HAP-1 (cell line): ENCODE results near the gene TDRD9.

Experiments
- DNase-seq, 2 experiments: peaks; one replicate each; pipeline ENCODE4 v3.0.0-alpha.2; 2016 to 2020; ENCODE audit warnings: low spot score in 2 of 2
- H3K27me3 ChIP-seq: fragments of 250-450 bp; sonication (Bioruptor Pico); 2 replicates; pipeline ENCODE4 v1.5.1; 2020; ENCODE audit warnings: low read depth, mild to moderate bottlenecking, moderate library complexity
- H3K36me3 ChIP-seq: fragments of 250-450 bp; sonication (Bioruptor Pico); replicated peaks from 2 replicates; pipeline ENCODE4 v1.5.1; 2020; ENCODE audit warnings: mild to moderate bottlenecking
- H3K4me1 ChIP-seq: fragments of 250-450 bp; sonication (Bioruptor Pico); 2 replicates; pipeline ENCODE4 v1.5.1; 2020; ENCODE audit warnings: mild to moderate bottlenecking
- H3K4me3 ChIP-seq: fragments of 250-450 bp; sonication (Bioruptor Pico); 2 replicates; pipeline ENCODE4 v1.5.1; 2020; ENCODE audit warnings: mild to moderate bottlenecking, moderate library complexity
- H3K9me3 ChIP-seq: fragments of 250-450 bp; sonication (Bioruptor Pico); 2 replicates; pipeline ENCODE4 v1.5.1; 2020; ENCODE audit warnings: mild to moderate bottlenecking, moderate library complexity
- in situ Hi-C: fragments of 300-500 bp; cut with MboI; formaldehyde crosslinking; loops from 3 replicates; pipeline ENCODE4 v1.14.3; 2020; ENCODE audit warnings: low sequenced_read_pairs, inconsistent platforms, mixed read lengths

The TDRD9 gene

GRCh38 chr14:104078031-104078455, 149.8 kb downstream of the TDRD9 start:
- H3K4me1 ChIP-seq, result no peaks in the 10 kb centered on the region

GRCh38 chr14:104080376-104081260, 152.4 kb downstream of the TDRD9 start:
- Histone ChIP-seq H3K4me3 (no peak overlapping the region), H3K9me3 (no peaks in the 10 kb centered on the region), H3K4me1 (no peaks in the 10 kb centered on the region), H3K27me3 (no peaks in the 10 kb centered on the region), H3K36me3 (no peaks in the 10 kb centered on the region)
- in situ Hi-C loops, result no loop called here
- no peak for DNase-seq

More at GRCh38 chr14:104078031-104078455, 149.8 kb downstream of the TDRD9 start:
- Histone ChIP-seq H3K4me3 (no peak overlapping the region), H3K9me3 (no peaks in the 10 kb centered on the region), H3K27me3 (no peaks in the 10 kb centered on the region), H3K36me3 (no peaks in the 10 kb centered on the region)
- DNase-seq, result peak; percentile 85 to 91
- in situ Hi-C loops, result loop anchor here (5.0 kb wide), 1 partner anchor 564 kb away; no protein-coding TSS in a partner anchor

GRCh38 chr14:104081261-104081835, 153.1 kb downstream of the TDRD9 start:
- no peaks in the 10 kb centered on the region for H3K9me3 ChIP-seq
- no peak for DNase-seq
- in situ Hi-C loops, result no loop called here
- H3K36me3 ChIP-seq, result no peaks in the 10 kb centered on the region
- no peaks in the 10 kb centered on the region for H3K27me3 ChIP-seq
- H3K4me1 ChIP-seq, result no peaks in the 10 kb centered on the region
- no peak overlapping the region for H3K4me3 ChIP-seq

GRCh38 chr14:104081951-104082464, 153.8 kb downstream of the TDRD9 start:
- Histone ChIP-seq H3K36me3 (no peaks in the 10 kb centered on the region), H3K4me3 (no peak overlapping the region), H3K9me3 (no peaks in the 10 kb centered on the region), H3K27me3 (no peaks in the 10 kb centered on the region), H3K4me1 (no peaks in the 10 kb centered on the region)
- in situ Hi-C loops, result no loop called here
- DNase-seq, result no peak

- no peaks in the 10 kb centered on the region for H3K9me3 ChIP-seq
- in situ Hi-C loops, result no loop called here
- H3K27me3 ChIP-seq, result no peaks in the 10 kb centered on the region
- no peaks in the 10 kb centered on the region for H3K4me1 ChIP-seq
- no peaks in the 10 kb centered on the region for H3K36me3 ChIP-seq
- no peak overlapping the region for H3K4me3 ChIP-seq
- DNase-seq, result no peak
These were observed 154.6 kb downstream of the TDRD9 start for GRCh38 chr14:104082807-104083206.

- no peak for DNase-seq
- Histone ChIP-seq H3K9me3 (no peaks in the 10 kb centered on the region), H3K4me1 (no peaks in the 10 kb centered on the region), H3K4me3 (no peak overlapping the region), H3K27me3 (no peaks in the 10 kb centered on the region), H3K36me3 (no peaks in the 10 kb centered on the region)
- in situ Hi-C loops, result no loop called here
These were observed 156.2 kb downstream of the TDRD9 start for GRCh38 chr14:104084251-104085002.

- Histone ChIP-seq H3K9me3 (no peaks in the 10 kb centered on the region), H3K4me3 (no peak within 1 kb of the TSS), H3K36me3 (no peaks in the 10 kb centered on the region), H3K27me3 (no peaks in the 10 kb centered on the region), H3K4me1 (no peaks in the 10 kb centered on the region)
- no peak for DNase-seq
- in situ Hi-C loops, result no loop called here
These were observed 157.0 kb downstream of the TDRD9 start, which contains the start of gene ASPG for GRCh38 chr14:104085032-104085888. Gene ASPG, plus strand, starts transcription at chr14:104085700. Its CDS starts 71 bp downstream, at chr14:104085771.

GRCh38 chr14:104085889-104086201, 157.6 kb downstream of the TDRD9 start:
- no peaks in the 10 kb centered on the region for H3K9me3 ChIP-seq
- H3K4me3 ChIP-seq, result no peak overlapping the region
- in situ Hi-C loops, result no loop called here
- H3K4me1 ChIP-seq, result no peaks in the 10 kb centered on the region
- no peak for DNase-seq
- no peaks in the 10 kb centered on the region for H3K36me3 ChIP-seq
- H3K27me3 ChIP-seq, result no peaks in the 10 kb centered on the region

GRCh38 chr14:104086210-104086660, 158.0 kb downstream of the TDRD9 start:
- no peaks in the 10 kb centered on the region for H3K9me3 ChIP-seq
- no peak overlapping the region for H3K4me3 ChIP-seq
- no peaks in the 10 kb centered on the region for H3K36me3 ChIP-seq
- DNase-seq, result no peak
- in situ Hi-C loops, result no loop called here
- no peaks in the 10 kb centered on the region for H3K4me1 ChIP-seq
- no peaks in the 10 kb centered on the region for H3K27me3 ChIP-seq

- no peaks in the 10 kb centered on the region for H3K27me3 ChIP-seq
- H3K4me1 ChIP-seq, result no peaks in the 10 kb centered on the region
- no peaks in the 10 kb centered on the region for H3K9me3 ChIP-seq
- in situ Hi-C loops, result no loop called here
- H3K4me3 ChIP-seq, result no peak overlapping the region
- DNase-seq, result no peak
- H3K36me3 ChIP-seq, result no peaks in the 10 kb centered on the region
These were observed 158.6 kb downstream of the TDRD9 start for GRCh38 chr14:104086661-104087461.

GRCh38 chr14:104087505-104087904, 159.2 kb downstream of the TDRD9 start:
- in situ Hi-C loops, result no loop called here
- Histone ChIP-seq H3K9me3 (no peaks in the 10 kb centered on the region), H3K36me3 (no peaks in the 10 kb centered on the region), H3K27me3 (no peaks in the 10 kb centered on the region), H3K4me3 (no peak overlapping the region), H3K4me1 (no peaks in the 10 kb centered on the region)
- no peak for DNase-seq

GRCh38 chr14:104087981-104088850, 160.0 kb downstream of the TDRD9 start:
- no peak for DNase-seq
- no peaks in the 10 kb centered on the region for H3K4me1 ChIP-seq
- H3K36me3 ChIP-seq, result no peaks in the 10 kb centered on the region
- H3K27me3 ChIP-seq, result no peaks in the 10 kb centered on the region
- H3K4me3 ChIP-seq, result no peak overlapping the region
- H3K9me3 ChIP-seq, result no peaks in the 10 kb centered on the region
- in situ Hi-C loops, result no loop called here
